BLaER1 (cell line): ENCODE measurements around the gene HSD17B8.

Source experiments
- H3K27ac ChIP-seq: shearing (Covaris generic); formaldehyde crosslinking; 2 replicates; pipeline ENCODE4 v1.8.1; 2022
- H3K27me3 ChIP-seq: shearing (Covaris generic); formaldehyde crosslinking; 2 replicates; pipeline ENCODE4 v1.8.1; 2022
- H3K36me3 ChIP-seq: shearing (Covaris generic); formaldehyde crosslinking; 2 replicates; pipeline ENCODE4 v1.8.1; 2022
- H3K4me1 ChIP-seq: shearing (Covaris generic); formaldehyde crosslinking; 2 replicates; pipeline ENCODE4 v1.8.1; 2022
- H3K4me2 ChIP-seq: shearing (Covaris generic); formaldehyde crosslinking; 2 replicates; pipeline ENCODE4 v1.8.1; 2022
- H3K4me3 ChIP-seq: shearing (Covaris generic); formaldehyde crosslinking; 2 replicates; pipeline ENCODE4 v1.8.1; 2022
- H3K9ac ChIP-seq: shearing (Covaris generic); formaldehyde crosslinking; 2 replicates; pipeline ENCODE4 v1.8.1; 2022
- H3K9me3 ChIP-seq: shearing (Covaris generic); formaldehyde crosslinking; 2 replicates; pipeline ENCODE4 v1.8.1; 2022
- H4K20me1 ChIP-seq: shearing (Covaris generic); formaldehyde crosslinking; 2 replicates; pipeline ENCODE4 v1.8.1; 2022
- Cebpa-rat ChIP-seq: shearing (Covaris generic); IDR thresholded peaks from 2 replicates; pipeline ENCODE4 v1.8.1; 2022

The HSD17B8 gene

GRCh38 chr6:33250731-33251130 is 46.3 kb downstream of the HSD17B8 start:
- peaks cover 20% of the 10 kb centered on the region for H3K4me1 ChIP-seq
- peak overlapping the region; percentile 87; the same call in 1 of the 2 replicates for H3K9ac ChIP-seq
- peak overlapping the region; percentile 71; the same call in 1 of the 2 replicates for H3K4me3 ChIP-seq
- no peaks in the 10 kb centered on the region for H4K20me1 ChIP-seq
- no peaks in the 10 kb centered on the region for H3K9me3 ChIP-seq
- H3K4me2 ChIP-seq, result peak overlapping the region; percentile 96
- no peaks in the 10 kb centered on the region for H3K27me3 ChIP-seq
- peak overlapping the region; percentile 90; the same call in 1 of the 2 replicates for H3K27ac ChIP-seq
- peaks cover 41% of the 10 kb centered on the region for H3K36me3 ChIP-seq
- no peak for TF ChIP-seq Cebpa-rat

DNA sequence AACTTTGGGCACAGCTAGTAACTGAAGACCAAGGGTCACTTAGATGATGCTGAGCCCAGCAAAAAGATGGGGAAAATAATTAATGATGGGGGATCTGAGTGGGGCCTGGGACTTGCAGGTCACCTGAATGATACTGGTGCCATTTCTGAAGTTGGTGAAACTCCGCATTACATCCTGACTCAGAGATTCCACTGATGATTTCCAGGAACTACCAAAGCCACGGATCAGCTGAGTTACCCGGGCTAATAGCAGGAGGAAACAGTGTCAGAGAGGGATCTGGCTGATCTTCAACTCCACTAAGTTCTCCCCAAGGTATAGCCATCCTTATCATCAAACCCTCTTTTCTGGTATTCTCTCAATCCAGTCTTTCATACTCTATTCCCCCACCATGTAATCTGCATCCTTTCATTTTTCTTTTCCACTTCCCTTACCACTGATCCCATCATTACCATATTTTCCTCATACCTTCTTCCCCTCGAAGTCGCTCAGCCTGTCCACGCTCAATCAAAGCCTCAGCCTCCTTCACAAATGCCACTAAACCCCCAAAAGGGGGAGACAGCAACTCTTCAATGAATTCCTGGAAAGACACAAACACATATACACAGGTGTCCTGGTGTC is 47.0 kb downstream of the HSD17B8 start:
- H3K4me1 ChIP-seq, result peaks cover 20% of the 10 kb centered on the region
- H3K36me3 ChIP-seq, result peaks cover 42% of the 10 kb centered on the region
- no peak overlapping the region for H3K9ac ChIP-seq
- no peaks in the 10 kb centered on the region for H3K27me3 ChIP-seq
- no peaks in the 10 kb centered on the region for H3K9me3 ChIP-seq
- H3K4me2 ChIP-seq, result no peak overlapping the region
- TF ChIP-seq Cebpa-rat, result no peak
- H4K20me1 ChIP-seq, result no peaks in the 10 kb centered on the region
- H3K27ac ChIP-seq, result no peak overlapping the region
- no peak overlapping the region for H3K4me3 ChIP-seq

- TF ChIP-seq Cebpa-rat, result no peak
- no peaks in the 10 kb centered on the region for H3K9me3 ChIP-seq
- no peak overlapping the region for H3K9ac ChIP-seq
- no peak overlapping the region for H3K4me3 ChIP-seq
- peaks cover 20% of the 10 kb centered on the region for H3K4me1 ChIP-seq
- peaks cover 54% of the 10 kb centered on the region for H3K36me3 ChIP-seq
- H4K20me1 ChIP-seq, result no peaks in the 10 kb centered on the region
- H3K4me2 ChIP-seq, result no peak overlapping the region
- no peaks in the 10 kb centered on the region for H3K27me3 ChIP-seq
- no peak overlapping the region for H3K27ac ChIP-seq
Observed at GRCh38 chr6:33252759-33253158, 48.3 kb downstream of the HSD17B8 start.

DNA sequence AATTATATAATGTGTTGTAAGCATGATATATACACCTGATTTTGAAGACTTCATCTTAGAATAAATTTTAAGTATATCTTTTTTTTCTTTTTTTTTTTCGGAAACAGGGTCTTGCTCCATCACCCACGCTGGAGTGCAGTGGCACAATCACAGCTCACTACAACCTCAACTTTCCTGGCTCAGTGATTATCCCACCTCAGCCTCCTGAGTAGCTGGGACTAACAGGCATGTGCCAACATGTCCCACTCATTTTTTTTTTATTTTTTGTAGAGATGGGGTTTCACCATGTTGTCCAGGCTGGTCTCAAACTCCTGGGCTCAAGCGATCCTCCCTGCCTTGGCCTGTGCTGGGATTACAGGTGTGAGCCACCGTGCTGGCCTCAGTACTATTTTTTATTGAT is 50.1 kb downstream of the HSD17B8 start:
- Histone ChIP-seq H3K4me1 (peaks cover 20% of the 10 kb centered on the region), H3K27me3 (no peaks in the 10 kb centered on the region), H3K36me3 (peaks cover 70% of the 10 kb centered on the region), H3K4me2 (no peak overlapping the region), H3K4me3 (no peak overlapping the region), H3K27ac (no peak overlapping the region), H3K9me3 (no peaks in the 10 kb centered on the region), H3K9ac (no peak overlapping the region), H4K20me1 (no peaks in the 10 kb centered on the region)
- no peak for TF ChIP-seq Cebpa-rat
